Astrocyte of the spinal cord (primary cell): ENCODE data around the gene PALLD.

Experiments
- DNase-seq: peaks from one replicate; pipeline ENCODE4 v3.0.0; 2011; ENCODE audit warnings: low read depth, low spot score
- H3K4me3 ChIP-seq: 2 replicates; pipeline ENCODE4 v1.5.1; 2011; ENCODE audit warnings: low read depth, mild to moderate bottlenecking, low read length, moderate library complexity
- in situ Hi-C: cut with HindIII; loops from 2 replicates; pipeline ENCODE4 v1.10.0; 2017; ENCODE audit warnings: low sequenced_read_pairs
- TF ChIP-seq, protein P1 (sequence below): IDR thresholded peaks from 2 replicates; pipeline ENCODE4 v1.5.1; 2012; ENCODE audit warnings: low read depth, mild to moderate bottlenecking, low read length, inconsistent platforms

Gene PALLD

DNA sequence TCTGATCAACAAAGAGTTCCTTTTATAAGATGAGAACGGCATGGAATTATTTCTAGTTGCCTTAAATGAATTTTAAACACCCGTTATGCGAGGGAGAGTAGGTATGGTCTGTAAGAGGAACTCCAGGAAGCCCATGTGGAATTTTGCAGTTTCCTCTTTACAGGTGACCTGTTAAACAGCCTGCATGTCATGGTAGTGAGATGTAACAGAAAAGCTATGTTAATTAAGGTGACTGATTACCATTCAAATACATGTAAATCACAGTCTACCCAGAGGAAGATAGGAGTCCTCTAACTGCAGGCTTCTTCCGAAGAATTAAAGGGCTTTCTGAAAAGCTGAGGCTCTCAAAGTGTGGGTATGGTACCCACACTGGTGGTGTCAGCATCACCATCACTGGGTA is 349.6 kb downstream of the PALLD start:
- TF ChIP-seq, protein P1, sequence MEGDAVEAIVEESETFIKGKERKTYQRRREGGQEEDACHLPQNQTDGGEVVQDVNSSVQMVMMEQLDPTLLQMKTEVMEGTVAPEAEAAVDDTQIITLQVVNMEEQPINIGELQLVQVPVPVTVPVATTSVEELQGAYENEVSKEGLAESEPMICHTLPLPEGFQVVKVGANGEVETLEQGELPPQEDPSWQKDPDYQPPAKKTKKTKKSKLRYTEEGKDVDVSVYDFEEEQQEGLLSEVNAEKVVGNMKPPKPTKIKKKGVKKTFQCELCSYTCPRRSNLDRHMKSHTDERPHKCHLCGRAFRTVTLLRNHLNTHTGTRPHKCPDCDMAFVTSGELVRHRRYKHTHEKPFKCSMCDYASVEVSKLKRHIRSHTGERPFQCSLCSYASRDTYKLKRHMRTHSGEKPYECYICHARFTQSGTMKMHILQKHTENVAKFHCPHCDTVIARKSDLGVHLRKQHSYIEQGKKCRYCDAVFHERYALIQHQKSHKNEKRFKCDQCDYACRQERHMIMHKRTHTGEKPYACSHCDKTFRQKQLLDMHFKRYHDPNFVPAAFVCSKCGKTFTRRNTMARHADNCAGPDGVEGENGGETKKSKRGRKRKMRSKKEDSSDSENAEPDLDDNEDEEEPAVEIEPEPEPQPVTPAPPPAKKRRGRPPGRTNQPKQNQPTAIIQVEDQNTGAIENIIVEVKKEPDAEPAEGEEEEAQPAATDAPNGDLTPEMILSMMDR: no peak
- DNase-seq: no peak
- in situ Hi-C loops: no loop called here
- H3K4me3 ChIP-seq: no peak overlapping the region

DNA sequence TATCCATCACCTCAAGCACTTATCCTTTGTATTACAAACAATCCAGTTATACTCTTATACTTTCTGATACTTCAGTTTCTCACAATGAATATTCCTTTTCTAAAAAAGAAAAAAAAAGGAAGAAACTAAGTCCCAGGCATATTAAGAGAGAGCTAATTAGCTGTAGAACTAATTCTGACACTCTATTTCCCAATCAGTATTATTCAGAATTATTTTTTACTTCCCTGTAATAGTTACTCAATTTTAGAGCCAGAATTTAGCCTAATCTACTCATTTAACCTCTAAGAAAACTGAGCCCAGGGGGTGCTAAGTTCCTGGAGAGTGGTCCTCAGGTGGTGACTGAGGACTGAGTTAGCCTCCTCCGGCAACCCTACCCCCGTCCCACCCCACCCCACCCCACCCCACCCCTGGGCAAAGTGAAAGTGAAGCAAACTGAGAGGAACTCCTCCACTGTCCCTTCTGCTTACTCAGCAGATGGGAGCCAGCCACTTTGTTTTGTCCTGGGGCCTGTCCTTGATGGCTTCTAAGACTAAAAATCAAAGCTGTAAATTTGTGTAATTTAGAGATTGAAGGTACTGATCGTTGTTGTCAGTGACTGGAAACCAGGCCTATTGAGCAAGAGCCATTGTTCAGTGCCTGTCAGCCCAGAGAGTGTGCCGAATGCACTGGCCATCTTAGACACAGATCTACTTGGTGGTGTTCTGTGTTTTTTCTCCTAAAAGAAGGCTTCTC is 351.1 kb downstream of the PALLD start:
- TF ChIP-seq, protein P1: no peak
- no peak overlapping the region for H3K4me3 ChIP-seq
- in situ Hi-C loops: no loop called here
- peak; percentile 53 for DNase-seq

- TF ChIP-seq, protein P1: no peak
- H3K4me3 ChIP-seq: no peak overlapping the region
- DNase-seq: peak; percentile 51
- in situ Hi-C loops: no loop called here
Measured at GRCh38 chr4:168849030-168849675, 352.3 kb downstream of the PALLD start.

- no peak overlapping the region for H3K4me3 ChIP-seq
- TF ChIP-seq, protein P1: no peak
- DNase-seq: no peak
- in situ Hi-C loops: no loop called here
Measured at GRCh38 chr4:168849997-168850396, 353.1 kb downstream of the PALLD start.

- no peak for DNase-seq
- TF ChIP-seq, protein P1: no peak
- in situ Hi-C loops: no loop called here
- H3K4me3 ChIP-seq: no peak overlapping the region
Measured at GRCh38 chr4:168852387-168852786, 355.5 kb downstream of the PALLD start.

GRCh38 chr4:168852933-168853713 is 356.3 kb downstream of the PALLD start:
- TF ChIP-seq, protein P1: no peak
- in situ Hi-C loops: no loop called here
- DNase-seq: no peak
- no peak overlapping the region for H3K4me3 ChIP-seq
